K562 (cell line): ENCODE data around the gene TNNT2. TPM values are rescaled to one million over a fixed set of nuclear protein-coding genes. Genes with fewer than 3 reads are reported as not detected.

Experiments
- FOSL1 ChIP-seq: fragments of 200-800 bp; sonication (Bioruptor generic); conservative IDR thresholded peaks from 2 replicates; pipeline ENCODE4 v1.6.1; 2016; ENCODE audit warnings: missing genetic modification characterization, missing compliant biosample characterization
- GATAD2B ChIP-seq: fragments of 450-650 bp; IDR thresholded peaks from 2 replicates; pipeline ENCODE4 v1.6.1; 2017; ENCODE audit warnings: mild to moderate bottlenecking, borderline replicate concordance
- HDAC3 ChIP-seq: fragments of 450-650 bp; IDR thresholded peaks from 2 replicates; pipeline ENCODE4 v1.6.1; 2018; ENCODE audit warnings: borderline replicate concordance, mild to moderate bottlenecking, moderate library complexity; ENCODE audit not compliant: partially characterized antibody
- HDGF ChIP-seq: fragments of 450-650 bp; IDR thresholded peaks from 2 replicates; pipeline ENCODE4 v1.6.1; 2016
- KDM2B ChIP-seq: fragments of 250-450 bp; sonication (Bioruptor Pico); IDR thresholded peaks from 2 replicates; pipeline ENCODE4 v1.8.0; 2021; ENCODE audit warnings: mild to moderate bottlenecking, moderate library complexity
- LEF1 ChIP-seq: fragments of 450-650 bp; IDR thresholded peaks from 2 replicates; pipeline ENCODE4 v1.6.1; 2016; ENCODE audit warnings: mild to moderate bottlenecking
- PRPF4 ChIP-seq: fragments of 200-400 bp; formaldehyde crosslinking; IDR thresholded peaks from one replicate; pipeline ENCODE4 v1.6.1; 2017; ENCODE audit warnings: low read length, low read depth, mild to moderate bottlenecking; ENCODE audit not compliant: insufficient read depth, poor library complexity, severe bottlenecking
- RAD21 ChIP-seq, 2 experiments: fragments of 250-450 bp in 1 of 2; fragments of 450-650 bp in 1 of 2; sonication (Bioruptor Pico) in 1 of 2; formaldehyde crosslinking in 1 of 2; IDR thresholded peaks in 1 of 2; conservative IDR thresholded peaks in 1 of 2; 2 replicates each; pipeline versions ENCODE4 v1.4.0 to v1.8.0; 2020 to 2022; ENCODE audit warnings: mild to moderate bottlenecking in 2 of 2, moderate library complexity in 1 of 2
- SETDB1 ChIP-seq: IDR thresholded peaks from one replicate; pipeline ENCODE4 v1.6.1; 2012; ENCODE audit warnings: low read length, control low read depth, inconsistent platforms
- SP2 ChIP-seq: IDR thresholded peaks from 2 replicates; pipeline ENCODE4 v1.6.1; 2011; ENCODE audit warnings: mild to moderate bottlenecking, low read depth, low read length, moderate library complexity; ENCODE audit not compliant: poor library complexity, severe bottlenecking; ENCODE audit errors: extremely low read depth
- TAF15 ChIP-seq: fragments of 200-400 bp; formaldehyde crosslinking; IDR thresholded peaks from 2 replicates; pipeline ENCODE4 v1.6.1; 2017; ENCODE audit warnings: mild to moderate bottlenecking, low read depth, low read length, moderate library complexity
- TEAD1 ChIP-seq, 2 experiments: fragments of 450-650 bp in 1 of 2; sonication (generic) in 1 of 2; formaldehyde crosslinking; IDR thresholded peaks; 2 replicates each; pipeline versions ENCODE4 v1.4.0 to v1.8.0; 2020 to 2022; ENCODE audit warnings: mild to moderate bottlenecking in 2 of 2, missing genetic modification reagents in 1 of 2
- TEAD2 ChIP-seq: fragments of 450-650 bp; IDR thresholded peaks from 2 replicates; pipeline ENCODE4 v1.6.1; 2016; ENCODE audit warnings: missing genetic modification characterization, control low read depth, missing compliant biosample characterization
- TEAD4 ChIP-seq, 2 experiments: sonication (generic) in 1 of 2; formaldehyde crosslinking in 1 of 2; IDR thresholded peaks; 2 replicates each; pipeline versions ENCODE4 v1.6.1 to v1.8.0; 2012 to 2022; ENCODE audit warnings: borderline replicate concordance in 1 of 2, inconsistent platforms in 1 of 2, low read length in 1 of 2, mild to moderate bottlenecking in 1 of 2, missing genetic modification reagents in 1 of 2
- U2AF2 ChIP-seq: fragments of 200-400 bp; formaldehyde crosslinking; optimal IDR thresholded peaks from 2 replicates; pipeline ENCODE3; 2017; ENCODE audit warnings: low read depth, mild to moderate bottlenecking, low read length
- YY1 ChIP-seq, 3 experiments: IDR thresholded peaks; 2 replicates each; pipeline ENCODE4 v1.6.1; 2011; ENCODE audit warnings: low read length in 2 of 3, mild to moderate bottlenecking in 2 of 3, moderate library complexity in 2 of 3, borderline replicate concordance in 1 of 3, control low read depth in 1 of 3, low read depth in 1 of 3; ENCODE audit not compliant: insufficient read depth in 3 of 3, insufficient replicate concordance in 2 of 3, control insufficient read depth in 1 of 3, insufficient read length in 1 of 3; ENCODE audit errors: extremely low read depth in 1 of 3
- ZKSCAN3 ChIP-seq: fragments of 250-450 bp; sonication (Bioruptor Pico); IDR thresholded peaks from 2 replicates; pipeline ENCODE4 v1.4.0; 2020
- ZNF232 ChIP-seq: sonication (generic); formaldehyde crosslinking; IDR thresholded peaks from 2 replicates; pipeline ENCODE4 v1.8.0; 2022; ENCODE audit warnings: mild to moderate bottlenecking, missing genetic modification reagents
- ZNF445 ChIP-seq: fragments of 250-450 bp; sonication (Bioruptor Pico); IDR thresholded peaks from 2 replicates; pipeline ENCODE4 v1.4.0; 2020; ENCODE audit warnings: low read depth, mild to moderate bottlenecking, moderate library complexity
- ZNF589 ChIP-seq: fragments of 200-800 bp; sonication (Bioruptor generic); IDR thresholded peaks from 2 replicates; pipeline ENCODE4 v1.6.1; 2016; ENCODE audit warnings: low read depth, missing genetic modification characterization, missing compliant biosample characterization
- ZNF699 ChIP-seq: fragments of 250-450 bp; sonication (Bioruptor Pico); IDR thresholded peaks from 2 replicates; pipeline ENCODE4 v1.8.0; 2021; ENCODE audit warnings: mild to moderate bottlenecking, moderate library complexity; ENCODE audit not compliant: insufficient replicate concordance
- polyA plus RNA-seq, 8 experiments: library from polyadenylated mRNA; depleted of rRNA in 4 of 8; stranded (reverse) in 5 of 8; unstranded in 3 of 8; fragments of >200 nt; fragmentation: Nextera tagmentation in 2 of 8; fragmentation: Illumina TruSeq in 1 of 8; extraction: Ambion mirVana in 2 of 8; extraction: Trizol in 1 of 8; gene quantifications; 2 replicates each; pipeline versions ENCODE4 v1.2.1 to v1.2.3, GENCODE V29; 2011 to 2014; ENCODE audit warnings: inconsistent platforms in 1 of 8, missing spikeins in 1 of 8
- total RNA-seq, 7 experiments: library from RNA; depleted of rRNA in 6 of 7; stranded (reverse); fragments of >200 nt in 6 of 7; fragmentation: Illumina TruSeq in 2 of 7; extraction: Trizol in 2 of 7; gene quantifications; 2 replicates each; pipeline versions ENCODE4 v1.2.1 to v1.2.3, GENCODE V29; 2011 to 2021; ENCODE audit warnings: low replicate concordance in 1 of 7
- TF ChIP-seq, protein P1 (sequence below): sonication (generic); IDR thresholded peaks from 2 replicates; pipeline ENCODE4 v1.6.1; 2016
- TF ChIP-seq, protein P2 (sequence below): IDR thresholded peaks from 2 replicates; pipeline ENCODE4 v1.6.1; 2012; ENCODE audit warnings: low read depth, low read length, improper control_type of control experiment, borderline replicate concordance
- TF ChIP-seq, protein P3 (sequence below): fragments of 250-450 bp; sonication (Bioruptor Pico); IDR thresholded peaks from 2 replicates; pipeline ENCODE4 v1.4.0; 2020; ENCODE audit warnings: borderline replicate concordance

The TNNT2 gene
- total and polyA plus RNA-seq, 9 of the 15 experiments (the other 6 are each of a cell fraction or from before 2014, with no cell fraction given): not detected

DNA sequence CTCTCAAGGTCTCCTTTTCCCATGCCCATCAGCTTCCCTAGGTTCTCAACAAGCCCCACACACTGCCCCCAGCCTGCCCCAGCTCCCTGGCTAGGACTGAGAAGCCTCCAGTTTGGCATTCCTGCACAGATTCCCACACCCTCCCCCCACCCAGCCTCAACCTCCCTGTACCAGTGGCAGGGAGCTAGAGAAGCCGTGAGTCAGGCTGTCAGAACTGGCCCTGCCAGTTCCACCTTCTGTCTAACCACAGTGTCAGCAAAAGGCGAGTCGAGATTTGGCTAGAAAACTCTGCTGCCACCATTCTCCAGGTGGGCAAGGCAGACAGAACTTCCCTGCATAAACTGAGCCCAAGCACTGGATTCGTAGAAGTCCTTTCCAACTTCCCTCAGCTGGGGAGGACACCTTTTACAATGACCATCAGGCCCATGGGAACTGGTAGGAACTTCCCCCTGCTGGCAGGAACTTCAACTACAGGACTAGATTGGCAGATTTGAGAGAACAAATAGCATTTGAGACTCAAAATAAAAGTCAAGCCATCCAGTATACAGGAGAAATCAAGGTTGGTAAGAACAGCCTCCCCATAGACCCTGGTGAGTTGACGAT, 31.0 kb downstream of the TNNT2 start (continued):
- peak; percentile 16 to 53; a peak in 2 of 4 replicates for TF ChIP-seq RAD21 (CRISPR knock-in tag; conservative IDR thresholded peaks at IDR 0.05 in 1 of 2, IDR thresholded peaks at IDR 0.05 in 1 of 2)
- TF ChIP-seq SP2: no peak
- no peak for TF ChIP-seq ZNF589
- TF ChIP-seq, protein P1, sequence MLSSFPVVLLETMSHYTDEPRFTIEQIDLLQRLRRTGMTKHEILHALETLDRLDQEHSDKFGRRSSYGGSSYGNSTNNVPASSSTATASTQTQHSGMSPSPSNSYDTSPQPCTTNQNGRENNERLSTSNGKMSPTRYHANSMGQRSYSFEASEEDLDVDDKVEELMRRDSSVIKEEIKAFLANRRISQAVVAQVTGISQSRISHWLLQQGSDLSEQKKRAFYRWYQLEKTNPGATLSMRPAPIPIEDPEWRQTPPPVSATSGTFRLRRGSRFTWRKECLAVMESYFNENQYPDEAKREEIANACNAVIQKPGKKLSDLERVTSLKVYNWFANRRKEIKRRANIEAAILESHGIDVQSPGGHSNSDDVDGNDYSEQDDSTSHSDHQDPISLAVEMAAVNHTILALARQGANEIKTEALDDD: no peak
- TF ChIP-seq ZNF445 (CRISPR knock-in tag): no peak
- no peak for TF ChIP-seq HDGF
- TF ChIP-seq, protein P2, sequence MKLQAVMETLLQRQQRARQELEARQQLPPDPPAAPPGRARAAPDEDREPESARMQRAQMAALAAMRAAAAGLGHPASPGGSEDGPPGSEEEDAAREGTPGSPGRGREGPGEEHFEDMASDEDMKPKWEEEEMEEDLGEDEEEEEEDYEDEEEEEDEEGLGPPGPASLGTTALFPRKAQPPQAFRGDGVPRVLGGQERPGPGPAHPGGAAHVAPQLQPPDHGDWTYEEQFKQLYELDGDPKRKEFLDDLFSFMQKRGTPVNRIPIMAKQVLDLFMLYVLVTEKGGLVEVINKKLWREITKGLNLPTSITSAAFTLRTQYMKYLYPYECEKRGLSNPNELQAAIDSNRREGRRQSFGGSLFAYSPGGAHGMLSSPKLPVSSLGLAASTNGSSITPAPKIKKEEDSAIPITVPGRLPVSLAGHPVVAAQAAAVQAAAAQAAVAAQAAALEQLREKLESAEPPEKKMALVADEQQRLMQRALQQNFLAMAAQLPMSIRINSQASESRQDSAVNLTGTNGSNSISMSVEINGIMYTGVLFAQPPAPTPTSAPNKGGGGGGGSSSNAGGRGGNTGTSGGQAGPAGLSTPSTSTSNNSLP: no peak
- TF ChIP-seq FOSL1: no peak
- TF ChIP-seq U2AF2: no peak
- TF ChIP-seq ZNF699 (CRISPR knock-in tag): no peak
- no peak for TF ChIP-seq GATAD2B
- peak; percentile 84 to 93; a peak in 3 of 4 replicates for TF ChIP-seq TEAD1 (CRISPR knock-in tag; IDR thresholded peaks at IDR 0.05)
- peak; percentile 83 for TF ChIP-seq TEAD4 (IDR thresholded peaks at IDR 0.05; ENCODE audit: low read length)
- no peak; the same call in 1 of the 2 replicates for TF ChIP-seq TEAD4 (CRISPR knock-in tag; IDR thresholded peaks at IDR 0.05; ENCODE audit: borderline replicate concordance)
- TF ChIP-seq HDAC3: no peak
- no peak for TF ChIP-seq SETDB1
- TF ChIP-seq LEF1: no peak
- TF ChIP-seq TEAD2: peak; percentile 93
- TF ChIP-seq TAF15: no peak
- no peak for TF ChIP-seq ZNF232 (CRISPR knock-in tag)
- no peak for TF ChIP-seq ZKSCAN3 (CRISPR knock-in tag)
- no peak for TF ChIP-seq KDM2B (CRISPR knock-in tag)
- no peak for TF ChIP-seq YY1 (IDR thresholded peaks at IDR 0.05; ENCODE audit: borderline replicate concordance in 1 of 3, control insufficient read depth in 1 of 3, extremely low read depth in 1 of 3, insufficient read depth in 3 of 3, insufficient read length in 1 of 3, insufficient replicate concordance in 2 of 3, low read depth in 1 of 3, low read length in 2 of 3)
- TF ChIP-seq, protein P3, sequence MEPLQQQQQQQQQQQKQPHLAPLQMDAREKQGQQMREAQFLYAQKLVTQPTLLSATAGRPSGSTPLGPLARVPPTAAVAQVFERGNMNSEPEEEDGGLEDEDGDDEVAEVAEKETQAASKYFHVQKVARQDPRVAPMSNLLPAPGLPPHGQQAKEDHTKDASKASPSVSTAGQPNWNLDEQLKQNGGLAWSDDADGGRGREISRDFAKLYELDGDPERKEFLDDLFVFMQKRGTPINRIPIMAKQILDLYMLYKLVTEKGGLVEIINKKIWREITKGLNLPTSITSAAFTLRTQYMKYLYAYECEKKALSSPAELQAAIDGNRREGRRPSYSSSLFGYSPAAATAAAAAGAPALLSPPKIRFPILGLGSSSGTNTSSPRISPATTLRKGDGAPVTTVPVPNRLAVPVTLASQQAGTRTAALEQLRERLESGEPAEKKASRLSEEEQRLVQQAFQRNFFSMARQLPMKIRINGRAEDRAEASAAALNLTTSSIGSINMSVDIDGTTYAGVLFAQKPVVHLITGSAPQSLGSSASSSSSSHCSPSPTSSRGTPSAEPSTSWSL (CRISPR knock-in tag): no peak
- no peak for TF ChIP-seq PRPF4
